Erythroblast (primary cell): ENCODE measurements around the gene RTCA.

ENCODE experiments used
- GATA1 ChIP-seq: IDR thresholded peaks from 2 replicates; pipeline ENCODE4 v1.6.1; 2011; ENCODE audit warnings: low read depth, mild to moderate bottlenecking, control low read depth, low read length, moderate library complexity
- POLR2A ChIP-seq: IDR thresholded peaks from 2 replicates; pipeline ENCODE4 v1.6.1; 2011; ENCODE audit warnings: mild to moderate bottlenecking, low read length

DNA sequence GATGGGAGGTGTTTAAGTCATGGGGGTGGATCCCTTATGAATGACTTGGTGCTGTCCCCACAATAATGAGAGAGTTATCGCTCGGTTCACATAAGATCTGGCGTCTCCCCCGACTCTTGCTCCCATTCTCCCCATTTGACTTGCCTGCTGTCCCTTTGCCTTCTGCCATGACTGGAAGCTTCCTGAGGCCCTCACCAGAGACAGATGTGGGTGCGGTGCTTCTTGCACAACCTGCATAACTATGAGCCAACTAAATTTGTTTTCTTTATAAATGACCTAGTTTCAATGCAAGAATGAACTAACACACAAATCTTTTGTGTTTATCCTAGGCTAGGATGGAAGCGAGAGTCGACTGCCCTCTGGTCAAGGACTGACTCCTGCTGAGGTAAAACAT is 55.1 kb downstream of the RTCA start:
- TF ChIP-seq POLR2A (no peak), GATA1 (no peak)
